Upper lobe of right lung (tissue), 1 donor: ENCODE results near the gene SLC35F3. TPM values are rescaled to one million over a fixed set of nuclear protein-coding genes. Genes with fewer than 3 reads are reported as not detected.

Experiments
- ATAC-seq: fragments of 200-7000 bp; cut with Tn5 transposase; one replicate; pipeline ENCODE4 v1.9.1; 2020; ENCODE audit warnings: mild to moderate bottlenecking, moderate library complexity
- DNase-seq: peaks from one replicate; pipeline ENCODE4 v3.0.0-alpha.2; 2020
- H3K27ac ChIP-seq: fragments of 200-600 bp; one replicate; pipeline ENCODE4 v1.8.0; 2022
- H3K27me3 ChIP-seq: fragments of 200-600 bp; one replicate; pipeline ENCODE4 v1.8.0; 2022; ENCODE audit warnings: mild to moderate bottlenecking
- H3K36me3 ChIP-seq: fragments of 200-600 bp; one replicate; pipeline ENCODE4 v1.8.0; 2022
- H3K4me1 ChIP-seq: fragments of 200-600 bp; one replicate; pipeline ENCODE4 v1.8.0; 2022
- H3K4me3 ChIP-seq: fragments of 200-600 bp; one replicate; pipeline ENCODE4 v1.8.0; 2022; ENCODE audit warnings: mild to moderate bottlenecking
- H3K9me3 ChIP-seq: fragments of 200-600 bp; one replicate; pipeline ENCODE4 v1.8.0; 2022
- CTCF ChIP-seq: fragments of 200-600 bp; IDR thresholded peaks from one replicate; pipeline ENCODE4 v1.8.0; 2022; ENCODE audit warnings: antibody characterized with exemption
- intact Hi-C: fragments of 100-400 bp; cut with DNase I; formaldehyde crosslinking; loops from one replicate; pipeline ENCODE4 v1.11.0; 2022
- total RNA-seq: library from RNA; stranded (reverse); fragmentation: NEBNext Ultra II Directional; extraction: Animal tissue kit (Norgen Biotek cat#: 25700); gene quantifications from one replicate; pipeline ENCODE4 v1.2.1, GENCODE V29; 2021
- donor health status: DM: no; HTN: yes; CAD: no; lungs with severe emphysema.

Gene SLC35F3
- total RNA-seq, 1 donor from 2014 or later = 0.29 TPM

GRCh38 chr1:234292011-234292410 lies 387.5 kb downstream of the SLC35F3 start:
- peaks cover 3% of the 10 kb centered on the region for H3K9me3 ChIP-seq
- ATAC-seq = no peak
- TF ChIP-seq CTCF = no peak
- no peaks in the 10 kb centered on the region for H3K27me3 ChIP-seq
- intact Hi-C loops = no loop called here
- no peak for DNase-seq
- no peak overlapping the region for H3K27ac ChIP-seq
- H3K4me1 ChIP-seq = no peaks in the 10 kb centered on the region
- no peak overlapping the region for H3K4me3 ChIP-seq
- H3K36me3 ChIP-seq = no peaks in the 10 kb centered on the region

DNA sequence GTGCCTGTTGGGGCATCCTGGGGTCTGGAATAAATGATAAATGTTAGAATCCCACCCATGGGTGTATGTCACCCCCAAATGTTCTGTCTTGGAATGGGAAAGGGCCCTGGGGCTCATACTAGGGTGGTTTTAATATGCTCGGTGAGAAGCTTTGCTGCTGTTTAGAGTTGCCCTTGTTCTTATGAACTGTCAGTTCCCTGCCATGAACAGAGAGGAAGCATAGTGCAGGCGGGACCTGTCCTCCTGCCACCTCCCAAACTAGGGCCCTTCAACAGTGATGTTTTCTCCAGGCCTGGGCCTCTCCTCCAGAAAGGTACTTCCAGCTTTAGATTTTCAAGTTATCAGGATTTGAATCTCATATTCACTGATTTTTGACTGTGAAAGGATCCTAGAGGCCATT lies 388.1 kb downstream of the SLC35F3 start:
- H3K27ac ChIP-seq = no peak overlapping the region
- H3K4me3 ChIP-seq = no peak overlapping the region
- H3K9me3 ChIP-seq = peaks cover 3% of the 10 kb centered on the region
- intact Hi-C loops = no loop called here
- no peak for ATAC-seq
- no peak for TF ChIP-seq CTCF
- DNase-seq = no peak
- H3K27me3 ChIP-seq = no peaks in the 10 kb centered on the region
- no peaks in the 10 kb centered on the region for H3K4me1 ChIP-seq
- H3K36me3 ChIP-seq = no peaks in the 10 kb centered on the region

GRCh38 chr1:234294109-234294817 lies 389.8 kb downstream of the SLC35F3 start:
- ATAC-seq (no peak), DNase-seq (no peak)
- intact Hi-C loops = no loop called here
- no peaks in the 10 kb centered on the region for H3K36me3 ChIP-seq
- H3K27me3 ChIP-seq = no peaks in the 10 kb centered on the region
- H3K4me1 ChIP-seq = no peaks in the 10 kb centered on the region
- H3K4me3 ChIP-seq = no peak overlapping the region
- no peak overlapping the region for H3K27ac ChIP-seq
- H3K9me3 ChIP-seq = peaks cover 2% of the 10 kb centered on the region
- TF ChIP-seq CTCF = no peak

DNA sequence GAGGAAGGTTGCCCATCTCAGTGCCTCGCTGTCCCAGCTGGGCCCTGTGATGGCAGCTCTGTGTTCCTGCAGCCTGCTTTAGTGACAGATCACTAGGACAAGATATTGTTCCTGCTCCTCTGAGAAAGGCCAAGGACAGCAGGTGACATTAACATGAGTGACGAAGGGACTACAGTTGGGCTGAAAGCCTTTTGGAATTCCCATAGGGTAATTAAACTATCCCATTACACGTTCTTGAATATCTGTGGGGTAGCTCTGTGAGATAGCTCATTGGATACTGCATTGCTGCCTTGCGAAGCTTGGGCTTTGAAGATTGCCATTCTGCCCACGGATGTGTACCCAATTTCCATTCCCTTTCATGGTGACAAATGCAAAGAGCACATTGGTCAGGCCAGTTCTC lies 390.6 kb downstream of the SLC35F3 start:
- H3K4me1 ChIP-seq = no peaks in the 10 kb centered on the region
- H3K4me3 ChIP-seq = no peak overlapping the region
- intact Hi-C loops = no loop called here
- ATAC-seq = no peak
- no peak overlapping the region for H3K27ac ChIP-seq
- no peaks in the 10 kb centered on the region for H3K36me3 ChIP-seq
- no peak for DNase-seq
- no peak for TF ChIP-seq CTCF
- H3K9me3 ChIP-seq = no peaks in the 10 kb centered on the region
- H3K27me3 ChIP-seq = no peaks in the 10 kb centered on the region

DNA sequence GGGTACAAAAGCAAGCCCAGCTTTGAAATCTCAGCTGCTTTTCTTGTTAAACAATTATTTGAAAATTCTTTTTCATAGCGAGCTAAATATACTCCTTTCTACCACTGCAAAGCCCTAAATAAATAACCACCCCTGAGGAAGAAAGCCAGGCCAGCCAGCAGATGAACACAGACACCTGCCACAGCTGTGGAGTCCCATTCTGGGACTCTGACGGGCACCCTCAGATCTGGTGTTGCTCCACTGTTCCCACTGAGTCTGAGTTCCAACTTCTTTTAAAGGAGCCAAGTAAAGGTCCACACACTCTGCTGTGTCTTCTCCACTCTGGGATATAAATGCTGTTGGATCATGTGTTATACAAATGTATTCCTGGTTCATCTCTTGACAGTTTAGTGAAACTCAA lies 391.1 kb downstream of the SLC35F3 start:
- DNase-seq (no peak), ATAC-seq (no peak)
- H3K27me3 ChIP-seq = no peaks in the 10 kb centered on the region
- intact Hi-C loops = no loop called here
- H3K27ac ChIP-seq = no peak overlapping the region
- no peaks in the 10 kb centered on the region for H3K36me3 ChIP-seq
- TF ChIP-seq CTCF = no peak
- H3K4me3 ChIP-seq = no peak overlapping the region
- H3K4me1 ChIP-seq = no peaks in the 10 kb centered on the region
- no peaks in the 10 kb centered on the region for H3K9me3 ChIP-seq

- ATAC-seq = no peak
- Histone ChIP-seq H3K4me3 (no peak overlapping the region), H3K36me3 (no peaks in the 10 kb centered on the region), H3K9me3 (no peaks in the 10 kb centered on the region), H3K4me1 (no peaks in the 10 kb centered on the region), H3K27ac (no peak overlapping the region), H3K27me3 (no peaks in the 10 kb centered on the region)
- TF ChIP-seq CTCF = no peak
- no peak for DNase-seq
- intact Hi-C loops = no loop called here
Measured at GRCh38 chr1:234296496-234296895, 392.0 kb downstream of the SLC35F3 start.
